Measurements from ENCODE around the gene DNAJB1. TPM values are rescaled to one million over a fixed set of nuclear protein-coding genes. Genes with fewer than 3 reads are reported as not detected.
"Not testable (repeated sequence)": the region's sequence is repeated elsewhere in the genome, so short reads cannot be mapped to it uniquely, and the experiment has no call there.

Gene DNAJB1
- total RNA-seq, 1 donor from 2014 or later = 45.7 TPM

DNA sequence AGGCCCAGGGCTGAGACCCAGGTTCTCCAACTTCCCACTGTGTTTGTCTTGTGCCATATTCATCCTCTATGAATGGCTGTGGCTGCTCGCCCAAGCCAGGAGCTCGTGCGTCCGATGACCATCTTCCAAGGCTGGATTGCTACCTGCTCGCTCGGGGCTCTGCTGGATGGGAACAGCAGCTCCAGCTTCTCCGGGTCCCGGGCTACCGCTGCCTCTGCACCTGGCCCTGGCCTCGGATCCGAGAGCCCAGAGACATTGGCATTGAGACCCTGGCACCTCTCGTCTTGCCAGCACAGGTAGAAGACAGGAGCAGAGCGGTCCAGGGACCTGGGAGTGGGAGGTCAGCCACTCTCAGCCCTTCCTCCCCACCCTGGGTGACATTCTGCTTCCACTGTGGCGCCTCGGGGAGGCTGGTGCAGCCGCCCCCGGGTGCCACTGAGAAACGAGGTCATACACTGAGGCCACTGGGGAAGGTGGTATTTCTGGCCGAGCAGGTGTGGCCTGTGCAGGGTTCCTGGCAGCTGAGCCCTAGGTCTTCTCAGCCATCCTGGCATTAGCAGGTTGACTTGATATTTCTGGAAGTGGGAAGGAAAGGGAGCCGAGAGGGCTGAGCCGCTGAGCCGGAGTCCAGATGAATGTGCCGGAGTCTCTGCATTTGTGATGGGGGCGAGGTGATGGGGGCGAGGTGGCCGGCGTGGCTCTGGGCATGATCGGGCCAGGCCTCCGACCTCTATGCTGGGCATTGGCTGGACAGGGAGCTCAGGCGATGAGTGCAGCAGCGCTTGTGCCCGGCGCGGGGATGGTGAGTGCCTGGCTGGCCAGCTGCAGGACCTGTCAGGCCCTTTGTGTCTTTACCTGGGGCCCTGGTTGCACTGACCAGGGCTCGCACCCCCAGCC is 35.1 kb upstream of the DNAJB1 start:
- Mint-ChIP-seq H3K27me3 (ENCODE audit: unreplicated experiment) (peaks cover 6% of the 10 kb centered on the region), H3K4me3 (ENCODE audit: unreplicated experiment) (no peak overlapping the region), H3K27ac (ENCODE audit: unreplicated experiment) (no peak overlapping the region), H3K9me3 (ENCODE audit: unreplicated experiment) (no peaks in the 10 kb centered on the region), H3K4me1 (ENCODE audit: unreplicated experiment) (peaks cover 6% of the 10 kb centered on the region), H3K36me3 (ENCODE audit: low read depth, unreplicated experiment) (no peaks in the 10 kb centered on the region)
- TF ChIP-seq, protein P1, sequence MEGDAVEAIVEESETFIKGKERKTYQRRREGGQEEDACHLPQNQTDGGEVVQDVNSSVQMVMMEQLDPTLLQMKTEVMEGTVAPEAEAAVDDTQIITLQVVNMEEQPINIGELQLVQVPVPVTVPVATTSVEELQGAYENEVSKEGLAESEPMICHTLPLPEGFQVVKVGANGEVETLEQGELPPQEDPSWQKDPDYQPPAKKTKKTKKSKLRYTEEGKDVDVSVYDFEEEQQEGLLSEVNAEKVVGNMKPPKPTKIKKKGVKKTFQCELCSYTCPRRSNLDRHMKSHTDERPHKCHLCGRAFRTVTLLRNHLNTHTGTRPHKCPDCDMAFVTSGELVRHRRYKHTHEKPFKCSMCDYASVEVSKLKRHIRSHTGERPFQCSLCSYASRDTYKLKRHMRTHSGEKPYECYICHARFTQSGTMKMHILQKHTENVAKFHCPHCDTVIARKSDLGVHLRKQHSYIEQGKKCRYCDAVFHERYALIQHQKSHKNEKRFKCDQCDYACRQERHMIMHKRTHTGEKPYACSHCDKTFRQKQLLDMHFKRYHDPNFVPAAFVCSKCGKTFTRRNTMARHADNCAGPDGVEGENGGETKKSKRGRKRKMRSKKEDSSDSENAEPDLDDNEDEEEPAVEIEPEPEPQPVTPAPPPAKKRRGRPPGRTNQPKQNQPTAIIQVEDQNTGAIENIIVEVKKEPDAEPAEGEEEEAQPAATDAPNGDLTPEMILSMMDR (IDR thresholded peaks at IDR 0.05; ENCODE audit: unreplicated experiment) = no peak
- no peak for DNase-seq (ENCODE audit: low spot score)

DNA sequence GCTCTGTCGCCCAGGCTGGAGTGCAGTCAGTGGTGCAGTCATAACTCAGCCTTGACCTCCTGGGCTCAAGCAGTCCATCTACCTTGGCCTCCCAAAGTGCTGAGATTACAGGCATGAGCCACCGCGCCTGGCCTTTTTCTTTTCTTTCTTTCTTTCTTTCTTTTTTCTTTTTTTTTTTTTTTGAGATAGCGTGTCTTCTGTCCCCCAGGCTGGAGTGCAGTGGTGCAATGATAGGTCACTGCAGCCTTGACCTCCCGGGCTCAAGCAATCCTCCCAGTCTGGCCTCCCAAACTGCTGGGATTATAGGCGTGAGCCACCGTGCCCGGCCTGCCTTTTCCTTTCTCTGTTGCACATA is 33.8 kb upstream of the DNAJB1 start:
- not testable (repeated sequence) for H3K9me3 Mint-ChIP-seq (ENCODE audit: unreplicated experiment); DNase-seq (ENCODE audit: low spot score); H3K27me3 Mint-ChIP-seq (ENCODE audit: unreplicated experiment); H3K36me3 Mint-ChIP-seq (ENCODE audit: low read depth, unreplicated experiment); H3K27ac Mint-ChIP-seq (ENCODE audit: unreplicated experiment); H3K4me3 Mint-ChIP-seq (ENCODE audit: unreplicated experiment); H3K4me1 Mint-ChIP-seq (ENCODE audit: unreplicated experiment)

DNA sequence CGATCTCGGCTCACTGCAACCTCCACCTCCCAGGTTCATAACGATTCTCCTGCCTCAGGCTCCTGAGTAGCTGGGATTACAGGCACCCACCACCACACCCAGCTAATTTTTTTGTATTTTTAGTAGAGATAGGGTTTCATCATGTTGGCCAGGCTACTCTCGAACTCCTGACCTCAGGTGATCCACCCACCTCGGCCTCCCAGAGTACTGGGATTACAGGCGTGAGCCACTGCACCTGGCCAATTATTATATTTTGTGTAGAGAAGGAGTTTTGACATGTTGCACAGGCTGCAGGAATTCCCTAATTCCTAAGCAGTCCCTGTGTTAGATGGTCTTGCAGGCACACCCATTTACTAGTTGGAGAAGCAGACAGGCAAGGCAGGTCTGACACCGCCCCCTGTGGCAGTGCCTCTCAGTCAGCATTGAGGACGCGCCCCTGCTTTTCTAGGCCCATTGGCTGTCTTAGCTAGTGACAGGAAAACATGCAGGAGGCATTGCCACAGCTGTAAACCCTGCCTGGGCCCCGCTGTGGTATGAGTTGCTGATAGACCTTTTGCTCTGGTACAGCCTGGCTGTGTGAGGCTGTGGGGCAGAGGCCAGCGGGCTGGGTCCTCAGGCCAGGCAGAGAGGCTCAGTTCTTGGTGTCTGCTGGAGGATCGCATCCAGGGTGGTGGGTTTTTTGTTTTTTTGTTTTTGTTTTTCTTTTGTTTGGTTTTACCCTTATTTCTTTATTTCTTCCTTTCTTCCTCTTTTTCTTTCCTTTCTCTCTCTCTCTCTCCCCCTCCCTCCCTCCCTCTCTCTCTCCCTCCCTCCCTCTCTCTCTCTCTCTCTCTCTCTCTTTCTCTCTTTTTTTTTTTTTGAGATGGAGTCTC is 33.2 kb upstream of the DNAJB1 start:
- not testable (repeated sequence) for H3K27ac Mint-ChIP-seq (ENCODE audit: unreplicated experiment); H3K9me3 Mint-ChIP-seq (ENCODE audit: unreplicated experiment); H3K27me3 Mint-ChIP-seq (ENCODE audit: unreplicated experiment); H3K4me1 Mint-ChIP-seq (ENCODE audit: unreplicated experiment); H3K4me3 Mint-ChIP-seq (ENCODE audit: unreplicated experiment); H3K36me3 Mint-ChIP-seq (ENCODE audit: low read depth, unreplicated experiment)
- DNase-seq (ENCODE audit: low spot score) = peak; percentile 62

DNA sequence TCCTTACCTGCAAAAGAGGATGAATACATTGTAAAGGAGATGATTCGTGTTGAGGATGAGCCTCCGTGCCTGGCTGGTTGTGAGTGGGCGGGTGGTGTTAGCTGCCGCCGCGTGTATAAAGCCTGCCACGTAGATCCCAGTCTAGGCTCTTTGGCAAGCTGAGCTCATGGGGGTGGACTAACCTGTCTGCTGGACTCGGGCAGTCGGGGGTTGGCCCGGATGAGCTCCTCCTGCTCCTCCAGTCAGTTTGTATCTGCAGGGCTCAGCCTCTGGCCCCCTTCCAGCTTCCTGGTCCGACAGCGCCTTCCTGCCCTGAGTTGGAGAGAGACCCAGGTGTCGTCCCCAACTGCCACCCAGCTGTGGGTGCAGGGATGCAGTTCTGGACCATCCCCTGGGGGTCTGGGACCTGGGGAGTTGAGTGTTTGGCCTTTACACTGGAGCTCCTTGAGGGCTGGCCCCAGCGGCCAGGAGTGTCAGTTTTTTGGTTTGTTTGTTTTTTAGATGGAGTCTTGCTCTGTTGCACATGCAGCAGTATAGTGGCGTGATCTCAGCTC is 32.1 kb upstream of the DNAJB1 start:
- H3K27me3 Mint-ChIP-seq (ENCODE audit: unreplicated experiment) = peaks cover 8% of the 10 kb centered on the region
- H3K27ac Mint-ChIP-seq (ENCODE audit: unreplicated experiment) = no peak overlapping the region
- peaks cover 4% of the 10 kb centered on the region for H3K36me3 Mint-ChIP-seq (ENCODE audit: low read depth, unreplicated experiment)
- TF ChIP-seq, protein P1 (IDR thresholded peaks at IDR 0.05; ENCODE audit: unreplicated experiment) = no peak
- no peak overlapping the region for H3K4me3 Mint-ChIP-seq (ENCODE audit: unreplicated experiment)
- no peak for DNase-seq (ENCODE audit: low spot score)
- no peaks in the 10 kb centered on the region for H3K9me3 Mint-ChIP-seq (ENCODE audit: unreplicated experiment)
- H3K4me1 Mint-ChIP-seq (ENCODE audit: unreplicated experiment) = peaks cover 6% of the 10 kb centered on the region

DNA sequence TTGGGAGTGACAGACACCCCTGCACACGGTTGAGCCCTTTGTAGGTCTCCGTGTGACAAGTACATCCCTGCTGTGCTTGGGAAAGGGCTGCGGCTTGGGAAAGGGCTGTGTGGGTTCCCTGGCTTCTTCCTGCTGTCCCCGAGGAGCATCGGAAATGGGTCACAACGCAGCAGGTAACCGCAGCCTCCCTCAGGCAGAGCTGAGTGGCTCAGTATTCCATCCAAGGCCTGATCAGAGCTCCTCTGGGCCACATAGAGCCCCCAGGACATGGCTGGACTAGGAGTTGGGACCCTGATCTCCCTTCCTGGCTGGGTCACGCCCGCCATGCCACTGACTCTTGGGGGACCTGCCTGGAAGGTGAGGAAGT is 27.5 kb upstream of the DNAJB1 start:
- TF ChIP-seq, protein P1 (IDR thresholded peaks at IDR 0.05; ENCODE audit: unreplicated experiment) = no peak
- Mint-ChIP-seq H3K36me3 (ENCODE audit: low read depth, unreplicated experiment) (peaks cover 8% of the 10 kb centered on the region), H3K27me3 (ENCODE audit: unreplicated experiment) (peaks cover 11% of the 10 kb centered on the region), H3K4me1 (ENCODE audit: unreplicated experiment) (peaks cover 5% of the 10 kb centered on the region), H3K27ac (ENCODE audit: unreplicated experiment) (no peak overlapping the region), H3K4me3 (ENCODE audit: unreplicated experiment) (no peak overlapping the region), H3K9me3 (ENCODE audit: unreplicated experiment) (no peaks in the 10 kb centered on the region)
- no peak for DNase-seq (ENCODE audit: low spot score)

Data from endothelial cell (in vitro differentiated cells).